A673 (cell line): Measurements from ENCODE around the gene EDAR.

Source experiments
- EZH2 ChIP-seq: fragments of 200-600 bp; sonication (generic); IDR thresholded peaks from 2 replicates; pipeline ENCODE4 v1.6.1; 2017; ENCODE audit warnings: borderline replicate concordance, low read depth, mild to moderate bottlenecking, mixed read lengths, antibody characterized with exemption, low read length; ENCODE audit not compliant: poor library complexity, severe bottlenecking
- TF ChIP-seq, protein P1 (sequence below): fragments of 300-800, 200-600 bp; sonication (generic); conservative IDR thresholded peaks from 2 replicates; pipeline ENCODE4 v1.5.1; 2017; ENCODE audit warnings: low read depth, mild to moderate bottlenecking, antibody characterized with exemption, low read length, moderate library complexity, mixed read lengths

DNA sequence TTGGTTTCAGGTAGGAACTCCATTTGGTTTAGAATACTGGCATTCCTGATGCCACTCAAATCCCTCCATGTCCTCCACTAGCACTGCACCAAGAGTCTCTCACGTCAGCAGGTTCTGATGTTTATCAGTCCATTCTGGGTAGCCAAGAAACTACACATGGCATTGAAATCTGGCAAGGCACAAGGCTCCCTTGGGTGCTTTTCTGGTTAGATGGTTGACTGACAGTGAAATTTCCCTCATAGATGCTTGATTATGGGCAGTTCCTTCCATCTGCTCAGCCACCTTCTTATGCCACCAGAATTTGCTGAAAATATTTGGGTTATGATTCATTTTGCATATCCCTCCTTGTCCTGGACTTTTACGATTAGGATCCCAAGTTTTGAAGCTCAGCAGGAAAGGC lies 32.6 kb downstream of the EDAR start:
- TF ChIP-seq, protein P1, sequence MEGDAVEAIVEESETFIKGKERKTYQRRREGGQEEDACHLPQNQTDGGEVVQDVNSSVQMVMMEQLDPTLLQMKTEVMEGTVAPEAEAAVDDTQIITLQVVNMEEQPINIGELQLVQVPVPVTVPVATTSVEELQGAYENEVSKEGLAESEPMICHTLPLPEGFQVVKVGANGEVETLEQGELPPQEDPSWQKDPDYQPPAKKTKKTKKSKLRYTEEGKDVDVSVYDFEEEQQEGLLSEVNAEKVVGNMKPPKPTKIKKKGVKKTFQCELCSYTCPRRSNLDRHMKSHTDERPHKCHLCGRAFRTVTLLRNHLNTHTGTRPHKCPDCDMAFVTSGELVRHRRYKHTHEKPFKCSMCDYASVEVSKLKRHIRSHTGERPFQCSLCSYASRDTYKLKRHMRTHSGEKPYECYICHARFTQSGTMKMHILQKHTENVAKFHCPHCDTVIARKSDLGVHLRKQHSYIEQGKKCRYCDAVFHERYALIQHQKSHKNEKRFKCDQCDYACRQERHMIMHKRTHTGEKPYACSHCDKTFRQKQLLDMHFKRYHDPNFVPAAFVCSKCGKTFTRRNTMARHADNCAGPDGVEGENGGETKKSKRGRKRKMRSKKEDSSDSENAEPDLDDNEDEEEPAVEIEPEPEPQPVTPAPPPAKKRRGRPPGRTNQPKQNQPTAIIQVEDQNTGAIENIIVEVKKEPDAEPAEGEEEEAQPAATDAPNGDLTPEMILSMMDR = no peak
- no peak for TF ChIP-seq EZH2
